HCT116 (cell line): ENCODE measurements around the gene NT5DC3. TPM values are rescaled to one million over a fixed set of nuclear protein-coding genes. Genes with fewer than 3 reads are reported as not detected.

ENCODE experiments used
- ATAC-seq: fragments of 200-7000 bp; cut with Tn5 transposase; 2 replicates; pipeline ENCODE4 v1.9.1; 2020; ENCODE audit warnings: mild to moderate bottlenecking, moderate library complexity
- BruUV-seq: library from RNA; stranded (reverse); fragments of 400-500 nt; replicated peaks from 2 replicates; lab custom pipeline; 2021; lab: Mats Ljungman, UMichigan
- CTCF ChIA-PET: fragments of 300-600 bp; sonication (Branson Sonifier 250); formaldehyde crosslinking; loops from one replicate; lab custom pipeline; 2021; ENCODE audit warnings: antibody characterized with exemption; lab: Charles Lee
- POLR2A ChIA-PET: fragments of 300-600, 350-600 bp; sonication (Branson Sonifier 250); formaldehyde crosslinking; loops from one replicate; lab custom pipeline; 2021; ENCODE audit warnings: antibody characterized with exemption; lab: Charles Lee
- RAD21 ChIA-PET, 2 experiments: fragments of 300-600 bp; sonication (Branson Sonifier 250); formaldehyde crosslinking; loops; one replicate each; lab custom pipeline; 2023; ENCODE audit warnings: low total read pairs in 2 of 2; ENCODE audit not compliant: uncharacterized antibody in 2 of 2, unreplicated experiment in 2 of 2, low non-redundant PET in 1 of 2; lab: Charles Lee
- DNase-seq: peaks from one replicate; pipeline ENCODE4 v3.0.0-alpha.2; 2010; ENCODE audit warnings: low read depth, low spot score
- H2AFZ ChIP-seq: fragments of 200-600 bp; shearing (Covaris generic), sonication (generic); 2 replicates; pipeline ENCODE4 v1.6.1; 2017; ENCODE audit warnings: low read depth, mixed run types, mixed read lengths, antibody characterized with exemption, low read length; ENCODE audit not compliant: poor library complexity, severe bottlenecking
- H3K27ac ChIP-seq: 2 replicates; pipeline ENCODE4 v1.5.1; 2012; ENCODE audit warnings: low read depth, low read length
- H3K27me3 ChIP-seq: fragments of 200-600 bp; sonication (generic); 2 replicates; pipeline ENCODE4 v1.6.1; 2016; ENCODE audit warnings: mixed run types, low read length, mixed read lengths; ENCODE audit not compliant: insufficient read depth
- H3K36me3 ChIP-seq, 2 experiments: fragments of 200-500 bp in 1 of 2; fragments of 200-600 bp in 1 of 2; sonication (Bioruptor generic) in 1 of 2; sonication (generic) in 1 of 2; 2 replicates each; pipeline versions ENCODE4 v1.5.1 to v1.6.1; 2014 to 2016; ENCODE audit warnings: low read length in 2 of 2, inconsistent platforms in 1 of 2, mixed read lengths in 1 of 2, mixed run types in 1 of 2; ENCODE audit not compliant: insufficient read depth in 2 of 2, control insufficient read depth in 1 of 2
- H3K4me1 ChIP-seq, 2 experiments: fragments of 200-600 bp in 1 of 2; sonication (generic) in 1 of 2; 2 replicates each; pipeline versions ENCODE4 v1.5.1 to v1.6.1; 2012 to 2017; ENCODE audit warnings: low read length in 2 of 2, inconsistent platforms in 1 of 2, mild to moderate bottlenecking in 1 of 2, mixed read lengths in 1 of 2, mixed run types in 1 of 2, moderate library complexity in 1 of 2; ENCODE audit not compliant: insufficient read depth in 2 of 2, control insufficient read depth in 1 of 2
- H3K4me2 ChIP-seq: fragments of 200-600 bp; sonication (generic); 2 replicates; pipeline ENCODE4 v1.6.1; 2017; ENCODE audit warnings: mixed run types, low read length, mixed read lengths
- H3K4me3 ChIP-seq, 2 experiments: fragments of 200-600 bp in 1 of 2; sonication (generic) in 1 of 2; replicated peaks in 1 of 2; 2 replicates each; pipeline ENCODE4 v1.5.1; 2011 to 2016; ENCODE audit warnings: low read length in 2 of 2, control low read depth in 1 of 2, low read depth in 1 of 2, mild to moderate bottlenecking in 1 of 2, mixed read lengths in 1 of 2, mixed run types in 1 of 2
- H3K79me2 ChIP-seq: fragments of 200-600 bp; sonication (generic); 2 replicates; pipeline ENCODE4 v1.6.1; 2017; ENCODE audit warnings: mild to moderate bottlenecking, mixed run types, low read length, moderate library complexity, mixed read lengths; ENCODE audit not compliant: insufficient read depth
- H3K9ac ChIP-seq: fragments of 200-600 bp; sonication (generic); 2 replicates; pipeline ENCODE4 v1.6.1; 2016; ENCODE audit warnings: low read length, mixed read lengths
- H3K9me2 ChIP-seq: fragments of 200-600 bp; sonication (generic), shearing (Covaris generic); 2 replicates; pipeline ENCODE4 v1.6.1; 2017; ENCODE audit warnings: mixed run types, mild to moderate bottlenecking, moderate library complexity; ENCODE audit not compliant: insufficient read depth
- H3K9me3 ChIP-seq, 2 experiments: fragments of 200-500 bp in 1 of 2; fragments of 200-600 bp in 1 of 2; sonication (Bioruptor generic) in 1 of 2; sonication (generic) in 1 of 2; 2 replicates each; pipeline ENCODE4 v1.6.1; 2014 to 2017; ENCODE audit warnings: low read length in 2 of 2, mixed read lengths in 2 of 2, inconsistent platforms in 1 of 2, low read depth in 1 of 2, mild to moderate bottlenecking in 1 of 2, mixed run types in 1 of 2, moderate library complexity in 1 of 2; ENCODE audit not compliant: control insufficient read depth in 1 of 2, insufficient read depth in 1 of 2
- H4K20me1 ChIP-seq: fragments of 200-600 bp; sonication (generic), shearing (Covaris generic); 2 replicates; pipeline ENCODE4 v1.6.1; 2017; ENCODE audit warnings: mixed run types, mild to moderate bottlenecking, moderate library complexity; ENCODE audit not compliant: insufficient read depth
- CEBPB ChIP-seq: IDR thresholded peaks from 2 replicates; pipeline ENCODE4 v1.6.1; 2012; ENCODE audit warnings: low read depth
- EGR1 ChIP-seq: IDR thresholded peaks from 2 replicates; pipeline ENCODE4 v1.6.1; 2012; ENCODE audit warnings: low read depth
- ELF1 ChIP-seq: IDR thresholded peaks from 2 replicates; pipeline ENCODE4 v1.6.1; 2012; ENCODE audit warnings: low read depth, borderline replicate concordance
- EZH2 ChIP-seq: fragments of 200-600 bp; sonication (generic); IDR thresholded peaks from 2 replicates; pipeline ENCODE4 v1.6.1; 2017; ENCODE audit warnings: antibody characterized with exemption, mixed run types
- FOSL1 ChIP-seq: IDR thresholded peaks from 2 replicates; pipeline ENCODE4 v1.6.1; 2012; ENCODE audit warnings: low read depth
- JUND ChIP-seq: IDR thresholded peaks from 2 replicates; pipeline ENCODE4 v1.6.1; 2012
- POLR2AphosphoS5 ChIP-seq: IDR thresholded peaks from 2 replicates; pipeline ENCODE4 v1.6.1; 2011; ENCODE audit warnings: mild to moderate bottlenecking, low read depth, low read length, moderate library complexity
- RAD21 ChIP-seq: IDR thresholded peaks from 2 replicates; pipeline ENCODE4 v1.6.1; 2012; ENCODE audit warnings: low read depth, mild to moderate bottlenecking
- SRF ChIP-seq: IDR thresholded peaks from 2 replicates; pipeline ENCODE4 v1.6.1; 2012; ENCODE audit warnings: low read depth
- TCF7L2 ChIP-seq: IDR thresholded peaks from 2 replicates; pipeline ENCODE4 v1.7.0; 2011; ENCODE audit warnings: borderline replicate concordance, inconsistent platforms; ENCODE audit not compliant: insufficient read depth, insufficient read length; ENCODE audit errors: extremely low read depth
- YY1 ChIP-seq: IDR thresholded peaks from 2 replicates; pipeline ENCODE4 v1.6.1; 2011; ENCODE audit warnings: low read length, low read depth, moderate library complexity, mild to moderate bottlenecking; ENCODE audit not compliant: insufficient replicate concordance; ENCODE audit errors: extremely low read depth
- ZFX ChIP-seq: fragments of 450-650 bp; IDR thresholded peaks from 2 replicates; pipeline ENCODE4 v1.6.1; 2017
- ZNF274 ChIP-seq: fragments of 200-500 bp; sonication (Bioruptor generic); IDR thresholded peaks from 2 replicates; pipeline ENCODE4 v1.6.1; 2014; ENCODE audit warnings: mild to moderate bottlenecking, low read depth, low read length, inconsistent platforms
- intact Hi-C: fragments of 100-400 bp; cut with micrococcal nuclease; formaldehyde crosslinking; loops from 2 replicates; pipeline ENCODE4 v1.10.0; 2022
- total RNA-seq: library from RNA; stranded (reverse); gene quantifications from one replicate; pipeline ENCODE4 v1.2.1, GENCODE V29; 2021; ENCODE audit not compliant: unreplicated experiment
- TF ChIP-seq, protein P1 (sequence below): IDR thresholded peaks from 2 replicates; pipeline ENCODE4 v1.6.1; 2011; ENCODE audit warnings: mild to moderate bottlenecking, low read length, moderate library complexity; ENCODE audit not compliant: insufficient replicate concordance; ENCODE audit errors: extremely low read depth
- TF ChIP-seq, protein P2 (sequence below): IDR thresholded peaks from 2 replicates; pipeline ENCODE4 v1.6.1; 2012; ENCODE audit warnings: low read depth

NT5DC3 gene
- total RNA-seq, 1 experiment from 2014 or later: 18.7 TPM

DNA sequence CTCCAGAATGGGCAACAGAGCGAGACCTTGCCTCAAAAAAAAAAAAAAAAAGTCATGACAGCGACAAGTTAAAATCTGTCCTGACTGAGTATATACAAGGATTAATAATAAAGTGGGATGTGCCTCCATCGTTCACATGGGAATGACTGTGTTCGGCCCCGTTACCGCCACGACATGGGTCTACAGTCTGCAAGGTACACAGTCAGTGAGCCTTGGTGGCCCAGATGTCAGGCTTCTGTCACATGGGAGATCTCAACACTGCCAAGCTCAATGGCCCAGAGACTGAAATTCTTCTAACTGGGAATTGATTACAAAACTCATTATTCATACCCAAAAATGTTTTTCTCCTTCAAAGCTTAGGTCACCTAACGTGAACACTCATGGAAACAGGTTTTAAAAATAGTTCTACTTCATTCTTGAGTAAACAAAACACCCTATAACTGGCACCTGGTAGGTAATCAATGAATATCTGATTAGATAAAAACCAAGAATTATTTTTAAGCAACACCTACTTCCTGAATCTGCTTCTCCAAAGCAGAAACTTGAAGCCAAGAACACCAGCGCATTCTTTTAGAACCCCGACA, 66.0 kb downstream of the NT5DC3 start:
- no peaks in the 10 kb centered on the region for H3K9me3 ChIP-seq
- DNase-seq (no peak), ATAC-seq (no peak)
- BruUV-seq: no TSS peak
- H3K4me1 ChIP-seq: peaks cover 4 to 6% of the 10 kb centered on the region in 2 experiments; a peak in 2 of 4 replicates
- peaks cover 19 to 21% of the 10 kb centered on the region in 2 experiments for H3K36me3 ChIP-seq
- CTCF ChIA-PET: no interaction called here
- TF ChIP-seq, protein P1, sequence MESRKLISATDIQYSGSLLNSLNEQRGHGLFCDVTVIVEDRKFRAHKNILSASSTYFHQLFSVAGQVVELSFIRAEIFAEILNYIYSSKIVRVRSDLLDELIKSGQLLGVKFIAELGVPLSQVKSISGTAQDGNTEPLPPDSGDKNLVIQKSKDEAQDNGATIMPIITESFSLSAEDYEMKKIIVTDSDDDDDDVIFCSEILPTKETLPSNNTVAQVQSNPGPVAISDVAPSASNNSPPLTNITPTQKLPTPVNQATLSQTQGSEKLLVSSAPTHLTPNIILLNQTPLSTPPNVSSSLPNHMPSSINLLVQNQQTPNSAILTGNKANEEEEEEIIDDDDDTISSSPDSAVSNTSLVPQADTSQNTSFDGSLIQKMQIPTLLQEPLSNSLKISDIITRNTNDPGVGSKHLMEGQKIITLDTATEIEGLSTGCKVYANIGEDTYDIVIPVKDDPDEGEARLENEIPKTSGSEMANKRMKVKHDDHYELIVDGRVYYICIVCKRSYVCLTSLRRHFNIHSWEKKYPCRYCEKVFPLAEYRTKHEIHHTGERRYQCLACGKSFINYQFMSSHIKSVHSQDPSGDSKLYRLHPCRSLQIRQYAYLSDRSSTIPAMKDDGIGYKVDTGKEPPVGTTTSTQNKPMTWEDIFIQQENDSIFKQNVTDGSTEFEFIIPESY: no peak
- TF ChIP-seq RAD21 (no peak), EZH2 (no peak), EGR1 (no peak), ELF1 (no peak), CEBPB (no peak), ZFX (no peak), ZNF274 (no peak), FOSL1 (no peak), SRF (no peak), TCF7L2 (no peak), JUND (no peak), POLR2AphosphoS5 (no peak), YY1 (no peak)
- TF ChIP-seq, protein P2, sequence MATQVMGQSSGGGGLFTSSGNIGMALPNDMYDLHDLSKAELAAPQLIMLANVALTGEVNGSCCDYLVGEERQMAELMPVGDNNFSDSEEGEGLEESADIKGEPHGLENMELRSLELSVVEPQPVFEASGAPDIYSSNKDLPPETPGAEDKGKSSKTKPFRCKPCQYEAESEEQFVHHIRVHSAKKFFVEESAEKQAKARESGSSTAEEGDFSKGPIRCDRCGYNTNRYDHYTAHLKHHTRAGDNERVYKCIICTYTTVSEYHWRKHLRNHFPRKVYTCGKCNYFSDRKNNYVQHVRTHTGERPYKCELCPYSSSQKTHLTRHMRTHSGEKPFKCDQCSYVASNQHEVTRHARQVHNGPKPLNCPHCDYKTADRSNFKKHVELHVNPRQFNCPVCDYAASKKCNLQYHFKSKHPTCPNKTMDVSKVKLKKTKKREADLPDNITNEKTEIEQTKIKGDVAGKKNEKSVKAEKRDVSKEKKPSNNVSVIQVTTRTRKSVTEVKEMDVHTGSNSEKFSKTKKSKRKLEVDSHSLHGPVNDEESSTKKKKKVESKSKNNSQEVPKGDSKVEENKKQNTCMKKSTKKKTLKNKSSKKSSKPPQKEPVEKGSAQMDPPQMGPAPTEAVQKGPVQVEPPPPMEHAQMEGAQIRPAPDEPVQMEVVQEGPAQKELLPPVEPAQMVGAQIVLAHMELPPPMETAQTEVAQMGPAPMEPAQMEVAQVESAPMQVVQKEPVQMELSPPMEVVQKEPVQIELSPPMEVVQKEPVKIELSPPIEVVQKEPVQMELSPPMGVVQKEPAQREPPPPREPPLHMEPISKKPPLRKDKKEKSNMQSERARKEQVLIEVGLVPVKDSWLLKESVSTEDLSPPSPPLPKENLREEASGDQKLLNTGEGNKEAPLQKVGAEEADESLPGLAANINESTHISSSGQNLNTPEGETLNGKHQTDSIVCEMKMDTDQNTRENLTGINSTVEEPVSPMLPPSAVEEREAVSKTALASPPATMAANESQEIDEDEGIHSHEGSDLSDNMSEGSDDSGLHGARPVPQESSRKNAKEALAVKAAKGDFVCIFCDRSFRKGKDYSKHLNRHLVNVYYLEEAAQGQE: no peak
- no peak overlapping the region for H3K9ac ChIP-seq
- no peaks in the 10 kb centered on the region for H3K9me2 ChIP-seq
- no peak overlapping the region for H3K4me3 ChIP-seq
- no peaks in the 10 kb centered on the region for H3K79me2 ChIP-seq
- no peak overlapping the region for H3K27ac ChIP-seq
- no peaks in the 10 kb centered on the region for H3K27me3 ChIP-seq
- RAD21 ChIA-PET: no interaction called here
- no peaks in the 10 kb centered on the region for H4K20me1 ChIP-seq
- no peak overlapping the region for H3K4me2 ChIP-seq
- H2AFZ ChIP-seq: no peak overlapping the region
- POLR2A ChIA-PET: no interaction called here
- intact Hi-C loops: loop anchor here (5.0 to 10.0 kb wide), 2 partner anchors 170 to 332 kb away; no protein-coding TSS in a partner anchor
